Spinal cord (tissue), 10 donors: ENCODE measurements around the gene CAMK2D. TPM values are rescaled to one million over a fixed set of nuclear protein-coding genes. Genes with fewer than 3 reads are reported as not detected.

Source experiments
- DNase-seq, 6 donors: peaks; one replicate each; pipeline versions ENCODE4 v3.0.0 to v3.0.0-alpha.2; 2013 to 2015; ENCODE audit warnings: low spot score in 6 of 6, low read depth in 4 of 6
- H3K27ac ChIP-seq: one replicate; pipeline ENCODE4 v1.5.1; 2013; ENCODE audit warnings: low read depth, low read length, control low read depth
- H3K27me3 ChIP-seq: one replicate; pipeline ENCODE4 v1.6.1; 2013; ENCODE audit warnings: low read length; ENCODE audit not compliant: control insufficient read depth, insufficient read depth
- H3K36me3 ChIP-seq: one replicate; pipeline ENCODE4 v1.6.1; 2013; ENCODE audit warnings: low read length; ENCODE audit not compliant: control insufficient read depth, insufficient read depth
- H3K4me1 ChIP-seq: one replicate; pipeline ENCODE4 v1.6.1; 2013; ENCODE audit warnings: low read length; ENCODE audit not compliant: control insufficient read depth, insufficient read depth
- H3K4me3 ChIP-seq: one replicate; pipeline ENCODE4 v1.5.1; 2013; ENCODE audit warnings: low read depth, low read length, control low read depth
- H3K9me3 ChIP-seq: one replicate; pipeline ENCODE4 v1.6.1; 2013; ENCODE audit warnings: low read length; ENCODE audit not compliant: control insufficient read depth, insufficient read depth
- WGBS: methylation state at CpG from one replicate; pipeline ENCODE4 v1.1.5; 2013; ENCODE audit warnings: missing lambda C conversion rate; ENCODE audit not compliant: insufficient coverage; 5-methylcytosine and 5-hydroxymethylcytosine counted together
- polyA plus RNA-seq, 2 donors: library from polyadenylated mRNA; unstranded; fragments of 120-200 nt; gene quantifications; one replicate each; pipeline ENCODE4 v1.2.1, GENCODE V29; 2013; ENCODE audit not compliant: insufficient read length in 2 of 2
- total RNA-seq, 2 donors: library from RNA; depleted of rRNA in 1 of 2; stranded (reverse); fragments of 120-200 nt in 1 of 2; fragments of >200 nt in 1 of 2; gene quantifications; one replicate each; pipeline versions ENCODE4 v1.2.3 to v1.2.4, GENCODE V29; 2013 to 2014
- donor health status: healthy.

Gene CAMK2D
- total and polyA plus RNA-seq, 4 donors: 64.4 to 154 (median 95.0) TPM

- H3K4me3 ChIP-seq: no peak overlapping the region
- no peak for DNase-seq
- no CpG with 5 or more reads among the region's 1 CpG for WGBS
- H3K36me3 ChIP-seq: no peaks in the 10 kb centered on the region
- no peaks in the 10 kb centered on the region for H3K27me3 ChIP-seq
- no peak overlapping the region for H3K27ac ChIP-seq
- no peaks in the 10 kb centered on the region for H3K4me1 ChIP-seq
- H3K9me3 ChIP-seq: no peaks in the 10 kb centered on the region
These were observed 220.7 kb downstream of the CAMK2D start for GRCh38 chr4:113540859-113541258.

DNA sequence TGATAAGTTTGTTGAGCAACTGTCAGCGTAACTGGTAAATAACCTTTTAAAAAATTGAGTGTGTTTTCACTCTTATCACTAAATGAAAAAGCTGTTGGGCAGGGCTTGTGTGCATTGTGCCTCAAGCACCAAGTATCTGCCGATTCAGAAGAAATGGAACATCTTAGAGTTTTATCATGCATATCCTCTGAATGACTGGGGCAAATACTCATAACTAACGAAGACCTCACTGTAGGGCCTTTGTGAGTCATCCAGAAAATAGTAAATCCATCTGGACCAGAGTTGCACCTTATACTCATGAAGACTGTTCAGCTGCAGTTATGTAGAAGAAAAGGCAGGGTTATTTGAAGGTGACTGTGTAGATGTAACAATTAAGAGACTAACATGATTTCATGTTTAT lies 222.1 kb downstream of the CAMK2D start:
- no CpG with 5 or more reads among the region's 3 CpGs for WGBS

GRCh38 chr4:113537628-113538027 lies 223.9 kb downstream of the CAMK2D start:
- Histone ChIP-seq H3K27ac (no peak overlapping the region), H3K36me3 (no peaks in the 10 kb centered on the region), H3K4me1 (no peaks in the 10 kb centered on the region), H3K27me3 (no peaks in the 10 kb centered on the region), H3K4me3 (no peak overlapping the region), H3K9me3 (no peaks in the 10 kb centered on the region)
- 43% methylated on average over 1 of the region's 1 CpG for WGBS
- peak in 4 of 6 donors; percentile 21 to 94 (median 31) for DNase-seq

More for the DNA sequence above, 222.1 kb downstream of the CAMK2D start:
- DNase-seq: no peak
- H3K27ac ChIP-seq: no peak overlapping the region
- no peak overlapping the region for H3K4me3 ChIP-seq
- H3K4me1 ChIP-seq: no peaks in the 10 kb centered on the region
- H3K36me3 ChIP-seq: no peaks in the 10 kb centered on the region
- no peaks in the 10 kb centered on the region for H3K27me3 ChIP-seq
- no peaks in the 10 kb centered on the region for H3K9me3 ChIP-seq

- no peaks in the 10 kb centered on the region for H3K4me1 ChIP-seq
- no peak overlapping the region for H3K27ac ChIP-seq
These were observed 224.3 kb downstream of the CAMK2D start for GRCh38 chr4:113537203-113537602.

GRCh38 chr4:113534711-113535110 lies 226.8 kb downstream of the CAMK2D start:
- no peak for DNase-seq
- H3K4me3 ChIP-seq: no peak overlapping the region
- WGBS: no CpG with 5 or more reads among the region's 1 CpG
- H3K9me3 ChIP-seq: no peaks in the 10 kb centered on the region
- H3K4me1 ChIP-seq: no peaks in the 10 kb centered on the region
- H3K27me3 ChIP-seq: no peaks in the 10 kb centered on the region
- no peak overlapping the region for H3K27ac ChIP-seq
- no peaks in the 10 kb centered on the region for H3K36me3 ChIP-seq

More at GRCh38 chr4:113537203-113537602, 224.3 kb downstream of the CAMK2D start:
- DNase-seq: peak in 1 of 6 donors; percentile 79
- WGBS: no CpG with 5 or more reads among the region's 2 CpGs
- Histone ChIP-seq H3K27me3 (no peaks in the 10 kb centered on the region), H3K36me3 (no peaks in the 10 kb centered on the region), H3K4me3 (no peak overlapping the region), H3K9me3 (no peaks in the 10 kb centered on the region)

DNA sequence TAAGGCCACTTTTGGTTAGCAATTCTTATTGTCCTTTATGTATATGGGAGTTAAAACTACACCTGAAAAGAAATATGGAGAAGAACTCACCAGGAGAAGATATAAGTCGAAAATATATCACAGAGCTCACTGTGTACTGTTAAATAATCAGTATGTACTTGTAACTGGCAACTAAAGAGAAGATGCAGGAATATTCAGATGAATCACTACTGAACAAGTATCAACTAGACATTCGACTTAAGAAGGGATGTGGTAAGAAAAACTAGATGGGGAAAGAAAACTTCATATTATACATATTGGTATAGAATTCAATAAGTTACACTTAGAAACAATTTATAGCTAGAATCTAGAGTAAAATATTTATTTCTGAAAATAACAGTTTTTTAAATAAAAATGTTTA lies 230.0 kb downstream of the CAMK2D start:
- Histone ChIP-seq H3K27me3 (no peaks in the 10 kb centered on the region), H3K27ac (no peak overlapping the region), H3K4me1 (no peaks in the 10 kb centered on the region), H3K9me3 (no peaks in the 10 kb centered on the region), H3K4me3 (no peak overlapping the region), H3K36me3 (no peaks in the 10 kb centered on the region)
- no CpG with 5 or more reads among the region's 2 CpGs for WGBS
- no peak for DNase-seq

DNA sequence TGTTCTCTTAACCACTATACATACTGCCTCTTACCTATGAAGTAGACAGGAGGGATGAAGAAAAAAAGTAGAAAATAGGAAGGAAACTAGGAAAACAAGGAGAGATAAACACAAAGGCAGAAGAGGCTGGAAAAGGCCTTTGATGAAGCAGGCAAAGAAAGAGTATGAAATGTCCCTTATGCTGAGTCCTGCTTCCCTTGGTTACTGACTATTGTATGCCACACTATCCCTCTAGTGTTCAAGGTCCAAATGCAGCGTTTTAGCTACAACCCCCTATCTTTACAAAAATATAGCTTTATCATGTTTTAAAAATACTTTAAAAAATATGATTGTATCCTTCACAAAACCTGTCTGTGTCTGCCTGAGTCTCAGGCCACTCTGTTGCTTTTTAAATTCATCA lies 233.1 kb downstream of the CAMK2D start:
- WGBS: no CpG with 5 or more reads among the region's 1 CpG
- Histone ChIP-seq H3K36me3 (no peaks in the 10 kb centered on the region), H3K4me3 (no peak overlapping the region), H3K27me3 (no peaks in the 10 kb centered on the region), H3K27ac (no peak overlapping the region), H3K4me1 (no peaks in the 10 kb centered on the region), H3K9me3 (no peaks in the 10 kb centered on the region)
- DNase-seq: no peak

- no peak overlapping the region for H3K27ac ChIP-seq
These were observed 236.0 kb downstream of the CAMK2D start for GRCh38 chr4:113525521-113525920.

GRCh38 chr4:113524505-113525186 lies 236.9 kb downstream of the CAMK2D start:
- no peaks in the 10 kb centered on the region for H3K27me3 ChIP-seq
- H3K4me1 ChIP-seq: no peaks in the 10 kb centered on the region
- no peak overlapping the region for H3K27ac ChIP-seq
- DNase-seq: no peak
- no peaks in the 10 kb centered on the region for H3K36me3 ChIP-seq
- H3K9me3 ChIP-seq: no peaks in the 10 kb centered on the region
- WGBS: no CpG with 5 or more reads among the region's 2 CpGs
- H3K4me3 ChIP-seq: no peak overlapping the region

More at GRCh38 chr4:113525521-113525920, 236.0 kb downstream of the CAMK2D start:
- no peaks in the 10 kb centered on the region for H3K27me3 ChIP-seq
- H3K4me3 ChIP-seq: no peak overlapping the region
- no peaks in the 10 kb centered on the region for H3K9me3 ChIP-seq
- DNase-seq: no peak
- no CpG with 5 or more reads among the region's 2 CpGs for WGBS
- no peaks in the 10 kb centered on the region for H3K36me3 ChIP-seq
- no peaks in the 10 kb centered on the region for H3K4me1 ChIP-seq

GRCh38 chr4:113524096-113524495 lies 237.4 kb downstream of the CAMK2D start:
- Histone ChIP-seq H3K9me3 (no peaks in the 10 kb centered on the region), H3K4me1 (no peaks in the 10 kb centered on the region), H3K36me3 (no peaks in the 10 kb centered on the region), H3K27me3 (no peaks in the 10 kb centered on the region), H3K4me3 (no peak overlapping the region), H3K27ac (no peak overlapping the region)
- DNase-seq: no peak
- no CpG with 5 or more reads among the region's 1 CpG for WGBS
